Measurements from ENCODE around the gene DUS3L.
A peak's percentile ranks its signal among the peaks of the same experiment; 100 is the strongest.

Gene DUS3L

DNA sequence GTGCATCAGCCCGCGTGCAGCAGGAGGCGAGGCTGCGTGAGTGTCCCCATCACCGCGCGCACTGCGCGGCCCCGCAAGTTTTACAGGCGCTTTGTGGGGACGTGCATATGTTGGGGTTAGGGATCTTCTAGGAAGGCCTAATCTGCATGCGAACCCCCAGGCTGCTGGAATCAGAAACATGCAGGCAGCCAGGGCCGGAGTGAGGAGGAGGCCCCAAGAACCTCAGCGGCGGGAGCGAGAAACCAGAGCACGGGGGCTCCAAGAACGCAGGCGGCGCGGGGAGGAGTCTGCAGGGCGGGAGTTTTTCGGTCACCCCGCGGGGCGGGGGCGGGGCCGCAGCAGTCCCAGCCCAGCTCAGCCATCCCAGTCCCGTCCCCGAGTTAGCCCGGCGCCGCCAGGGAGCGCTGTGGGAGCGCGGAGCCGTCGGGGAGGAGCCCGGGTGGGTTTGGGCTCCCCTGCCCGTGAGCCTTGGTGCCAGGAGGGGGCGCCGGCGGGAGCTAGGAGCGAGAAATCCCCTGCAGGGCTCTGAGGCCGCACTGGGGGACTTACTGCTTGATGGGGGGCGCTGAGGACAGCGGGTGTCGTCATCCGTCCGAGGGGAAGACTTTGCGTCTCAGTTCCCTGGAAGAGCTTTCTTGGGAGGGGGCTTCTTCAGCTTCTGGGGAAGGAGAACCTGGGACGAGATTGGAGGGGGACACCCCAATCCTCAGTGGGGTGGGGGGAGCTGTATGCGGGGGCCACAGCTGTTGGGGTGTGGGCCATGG lies 13.0 kb upstream of the DUS3L start:
- Histone ChIP-seq H3K4me1 (ENCODE audit: control insufficient read depth, insufficient read depth, low read depth, low read length) (peaks cover 17% of the 10 kb centered on the region), H3K79me1 (replicated peaks; ENCODE audit: low read length, poor library complexity, severe bottlenecking) (no peaks in the 10 kb centered on the region), H3K4me2 (ENCODE audit: low read length, poor library complexity, severe bottlenecking) (peak overlapping the region; percentile 76), H2BK120ac (ENCODE audit: low read depth, low read length) (no peak overlapping the region), H2BK12ac (ENCODE audit: low read length in 2 of 2) (peak overlapping the region in 1 of 2 experiments; percentile 59), H2BK5ac (ENCODE audit: low read depth, low read length, poor library complexity, severe bottlenecking) (no peak overlapping the region), H3K23ac (ENCODE audit: low read length in 2 of 2) (peak overlapping the region in 1 of 2 experiments; percentile 94), H3K4me3 (ENCODE audit: insufficient read depth in 1 of 2, low read depth in 1 of 2, low read length in 2 of 2) (peak overlapping the region; percentile 43 to 76), H3K18ac (ENCODE audit: low read depth in 1 of 2, low read length in 2 of 2) (peak overlapping the region; percentile 0 to 85), H3K27ac (ENCODE audit: low read length, poor library complexity, severe bottlenecking) (no peak overlapping the region), H2BK15ac (ENCODE audit: low read depth, poor library complexity, severe bottlenecking) (peak overlapping the region; percentile 65), H2AFZ (ENCODE audit: low read depth, low read length) (peak overlapping the region; percentile 83), H3K4ac (ENCODE audit: low read depth in 1 of 2, low read length in 2 of 2) (peak overlapping the region in 1 of 2 experiments; percentile 37), H3K9ac (ENCODE audit: low read length) (peak overlapping the region; percentile 69), H2AK5ac (ENCODE audit: low read length, severe bottlenecking) (no peak overlapping the region), H3K27me3 (ENCODE audit: control insufficient read depth in 1 of 2, insufficient read depth in 1 of 2, low read length in 2 of 2) (peaks cover 33 to 53% of the 10 kb centered on the region in 2 experiments), H4K91ac (ENCODE audit: low read length) (peak overlapping the region; percentile 1), H4K8ac (ENCODE audit: low read length) (peak overlapping the region; percentile 10), H3K14ac (ENCODE audit: low read length in 2 of 2) (peak overlapping the region in 1 of 2 experiments; percentile 92), H3K36me3 (ENCODE audit: control insufficient read depth in 1 of 2, insufficient read depth in 2 of 2, low read depth in 1 of 2, low read length in 2 of 2) (no peaks in the 10 kb centered on the region), H3K9me3 (ENCODE audit: control insufficient read depth, low read length) (no peaks in the 10 kb centered on the region)
- DNase-seq: peak; percentile 92
- whole genome bisulfite sequencing: 4% methylated on average over 54 of the region's 54 CpGs

DNA sequence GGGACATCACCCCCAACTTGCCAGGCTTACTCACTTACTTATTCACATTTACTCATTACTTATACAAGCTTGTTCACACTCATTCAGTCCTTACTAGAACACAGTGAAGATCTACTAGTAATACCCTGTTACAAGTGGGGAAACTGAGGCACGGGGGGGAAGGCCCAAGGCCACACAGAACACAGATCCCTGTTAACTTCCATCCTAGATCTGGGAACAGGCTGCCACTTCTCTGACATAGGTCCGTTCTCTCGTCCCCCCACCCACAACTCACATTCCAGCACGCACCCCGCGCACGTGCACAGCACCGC lies 12.4 kb upstream of the DUS3L start:
- Histone ChIP-seq H2BK12ac (ENCODE audit: low read length in 2 of 2) (peak overlapping the region in 1 of 2 experiments; percentile 59), H3K4me2 (ENCODE audit: low read length, poor library complexity, severe bottlenecking) (peak overlapping the region; percentile 76), H3K36me3 (ENCODE audit: control insufficient read depth in 1 of 2, insufficient read depth in 2 of 2, low read depth in 1 of 2, low read length in 2 of 2) (no peaks in the 10 kb centered on the region), H3K79me1 (replicated peaks; ENCODE audit: low read length, poor library complexity, severe bottlenecking) (no peaks in the 10 kb centered on the region), H3K18ac (ENCODE audit: low read depth in 1 of 2, low read length in 2 of 2) (peak overlapping the region; percentile 0 to 85), H3K23ac (ENCODE audit: low read length in 2 of 2) (peak overlapping the region in 1 of 2 experiments; percentile 94), H3K9ac (ENCODE audit: low read length) (peak overlapping the region; percentile 69), H2AK5ac (ENCODE audit: low read length, severe bottlenecking) (no peak overlapping the region), H3K14ac (ENCODE audit: low read length in 2 of 2) (peak overlapping the region in 1 of 2 experiments; percentile 92), H3K4me1 (ENCODE audit: control insufficient read depth, insufficient read depth, low read depth, low read length) (peaks cover 17% of the 10 kb centered on the region), H2BK120ac (ENCODE audit: low read depth, low read length) (no peak overlapping the region), H2BK15ac (ENCODE audit: low read depth, poor library complexity, severe bottlenecking) (no peak overlapping the region), H3K4ac (ENCODE audit: low read depth in 1 of 2, low read length in 2 of 2) (peak overlapping the region in 1 of 2 experiments; percentile 37), H3K27ac (ENCODE audit: low read length, poor library complexity, severe bottlenecking) (no peak overlapping the region), H3K27me3 (ENCODE audit: control insufficient read depth in 1 of 2, insufficient read depth in 1 of 2, low read length in 2 of 2) (peaks cover 33 to 53% of the 10 kb centered on the region in 2 experiments), H3K9me3 (ENCODE audit: control insufficient read depth, low read length) (no peaks in the 10 kb centered on the region), H2AFZ (ENCODE audit: low read depth, low read length) (peak overlapping the region; percentile 83), H3K4me3 (ENCODE audit: insufficient read depth in 1 of 2, low read depth in 1 of 2, low read length in 2 of 2) (peak overlapping the region; percentile 43 to 76), H2BK5ac (ENCODE audit: low read depth, low read length, poor library complexity, severe bottlenecking) (no peak overlapping the region), H4K91ac (ENCODE audit: low read length) (peak overlapping the region; percentile 1), H4K8ac (ENCODE audit: low read length) (peak overlapping the region; percentile 10)
- DNase-seq: no peak
- 11% methylated on average over 8 of the region's 8 CpGs for WGBS

DNA sequence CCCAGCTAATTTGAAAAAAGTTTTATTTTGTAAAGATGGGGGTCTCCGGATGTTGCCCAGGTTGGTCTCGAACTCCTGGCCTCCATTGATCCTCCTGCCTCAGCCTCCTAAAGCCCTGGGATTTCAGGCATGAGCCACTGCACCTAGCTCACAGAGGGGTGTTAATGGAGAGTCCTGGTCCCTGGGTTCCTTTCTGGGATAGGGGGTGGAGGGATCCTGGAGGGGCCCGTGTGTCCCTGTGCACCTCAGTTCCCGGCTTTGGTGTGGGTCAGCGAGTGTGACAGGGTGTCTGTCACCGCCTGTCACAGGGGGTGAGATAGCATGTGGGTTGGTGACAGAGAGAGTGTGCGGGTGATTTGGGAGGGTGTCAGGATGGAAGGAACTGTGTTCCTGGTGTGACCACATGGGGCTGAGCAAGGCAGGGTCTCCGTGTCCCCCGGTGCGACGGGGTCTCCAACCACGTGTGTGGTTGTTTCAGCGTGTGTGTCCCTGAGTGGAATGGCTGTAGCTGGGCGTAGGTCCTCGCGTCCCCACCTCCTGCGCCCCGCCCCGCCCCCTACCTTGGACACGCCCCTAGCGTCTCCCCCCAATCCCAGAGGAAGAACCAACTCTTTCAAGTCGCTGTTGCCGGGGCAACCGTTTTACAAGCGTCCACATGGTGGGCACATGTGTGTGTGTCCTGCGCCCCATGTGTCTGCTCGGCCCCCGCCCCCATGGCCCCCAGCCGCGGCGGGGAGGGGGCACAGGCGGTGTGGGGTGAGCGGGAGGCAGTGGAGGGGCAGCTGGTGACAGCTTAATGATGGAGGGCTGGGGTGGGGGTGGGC lies 11.0 kb upstream of the DUS3L start:
- no peak overlapping the region for H2AK5ac ChIP-seq (ENCODE audit: low read length, severe bottlenecking)
- no peaks in the 10 kb centered on the region for H3K9me3 ChIP-seq (ENCODE audit: control insufficient read depth, low read length)
- H2AFZ ChIP-seq (ENCODE audit: low read depth, low read length): no peak overlapping the region
- H4K91ac ChIP-seq (ENCODE audit: low read length): no peak overlapping the region
- H3K14ac ChIP-seq (ENCODE audit: low read length in 2 of 2): no peak overlapping the region
- H3K4ac ChIP-seq (ENCODE audit: low read depth in 1 of 2, low read length in 2 of 2): no peak overlapping the region
- H3K27me3 ChIP-seq (ENCODE audit: control insufficient read depth in 1 of 2, insufficient read depth in 1 of 2, low read length in 2 of 2): peaks cover 28 to 56% of the 10 kb centered on the region in 2 experiments
- H2BK12ac ChIP-seq (ENCODE audit: low read length in 2 of 2): no peak overlapping the region
- no peak overlapping the region for H2BK5ac ChIP-seq (ENCODE audit: low read depth, low read length, poor library complexity, severe bottlenecking)
- 35% methylated on average over 28 of the region's 33 CpGs for WGBS
- H2BK15ac ChIP-seq (ENCODE audit: low read depth, poor library complexity, severe bottlenecking): no peak overlapping the region
- no peaks in the 10 kb centered on the region for H3K36me3 ChIP-seq (ENCODE audit: control insufficient read depth in 1 of 2, insufficient read depth in 2 of 2, low read depth in 1 of 2, low read length in 2 of 2)
- no peak overlapping the region for H3K9ac ChIP-seq (ENCODE audit: low read length)
- H3K79me1 ChIP-seq (replicated peaks; ENCODE audit: low read length, poor library complexity, severe bottlenecking): no peaks in the 10 kb centered on the region
- H3K27ac ChIP-seq (ENCODE audit: low read length, poor library complexity, severe bottlenecking): no peak overlapping the region
- H3K4me1 ChIP-seq (ENCODE audit: control insufficient read depth, insufficient read depth, low read depth, low read length): peaks cover 17% of the 10 kb centered on the region
- H3K23ac ChIP-seq (ENCODE audit: low read length in 2 of 2): no peak overlapping the region
- no peak overlapping the region for H3K4me2 ChIP-seq (ENCODE audit: low read length, poor library complexity, severe bottlenecking)
- no peak overlapping the region for H3K18ac ChIP-seq (ENCODE audit: low read depth in 1 of 2, low read length in 2 of 2)
- no peak overlapping the region for H3K4me3 ChIP-seq (ENCODE audit: insufficient read depth in 1 of 2, low read depth in 1 of 2, low read length in 2 of 2)
- no peak overlapping the region for H2BK120ac ChIP-seq (ENCODE audit: low read depth, low read length)
- H4K8ac ChIP-seq (ENCODE audit: low read length): no peak overlapping the region
- DNase-seq: peak; percentile 47
